Mononuclear cell (primary cell): ENCODE results near the gene KIAA1328. TPM values are rescaled to one million over a fixed set of nuclear protein-coding genes. Genes with fewer than 3 reads are reported as not detected.
"Not testable (repeated sequence)": the region's sequence is repeated elsewhere in the genome, so short reads cannot be mapped to it uniquely, and the experiment has no call there.

Experiments used
- H3K27me3 ChIP-seq: 2 replicates; pipeline ENCODE4 v1.6.0; 2011; ENCODE audit warnings: low read length, control low read depth; ENCODE audit not compliant: insufficient read depth
- H3K4me1 ChIP-seq: 2 replicates; pipeline ENCODE4 v1.5.1; 2011; ENCODE audit warnings: mild to moderate bottlenecking, low read length, control low read depth; ENCODE audit not compliant: insufficient read depth
- H3K4me3 ChIP-seq: 2 replicates; pipeline ENCODE4 v1.5.1; 2011; ENCODE audit warnings: mild to moderate bottlenecking, low read length, moderate library complexity
- H3K9me3 ChIP-seq: 2 replicates; pipeline ENCODE4 v1.5.1; 2011; ENCODE audit warnings: low read depth, mild to moderate bottlenecking, control low read depth, low read length
- total RNA-seq: library from RNA; depleted of rRNA; stranded (reverse); fragments of >200 nt; gene quantifications from one replicate; pipeline ENCODE4 v1.2.3, GENCODE V29; 2012

The KIAA1328 gene
- total RNA-seq, 1 donor, result 11.8 TPM

DNA sequence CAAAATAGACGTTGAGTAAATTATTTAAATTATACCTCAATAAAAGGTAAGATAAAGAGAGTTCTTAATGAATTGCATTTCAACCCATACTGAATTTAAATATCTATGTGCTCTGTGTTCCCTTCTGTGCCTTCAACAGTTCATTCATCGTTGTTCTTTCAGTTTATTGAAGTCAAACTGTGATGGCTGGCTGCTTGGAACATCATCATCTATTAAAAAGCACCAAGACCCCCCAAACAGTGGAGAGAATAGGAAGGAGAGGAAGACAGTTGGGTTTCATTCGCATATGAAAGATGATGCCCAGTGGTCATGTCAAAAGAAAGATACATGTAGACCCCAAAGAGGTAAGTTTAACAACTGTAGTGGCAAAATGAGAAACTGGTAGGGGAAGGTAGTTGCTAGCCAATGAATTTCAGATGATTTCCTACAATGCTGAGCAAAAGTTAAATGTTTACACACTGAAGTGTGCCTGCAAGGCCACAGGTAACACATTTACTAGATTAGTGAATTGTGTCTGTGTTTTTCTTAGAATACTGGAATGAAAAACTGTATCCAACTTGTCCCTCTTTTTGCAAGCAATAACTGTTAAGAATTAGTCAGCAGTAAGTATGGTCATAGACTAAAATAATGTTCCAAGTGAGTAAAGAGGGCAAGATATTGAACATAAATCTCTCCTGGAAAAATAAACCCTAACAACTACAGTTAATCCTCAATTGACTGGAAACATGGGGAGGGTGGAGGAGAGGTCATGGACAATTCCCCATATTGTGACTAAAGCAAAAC lies 331.3 kb downstream of the KIAA1328 start:
- Histone ChIP-seq H3K4me1 (no peaks in the 10 kb centered on the region), H3K27me3 (no peaks in the 10 kb centered on the region), H3K4me3 (no peak overlapping the region), H3K9me3 (no peaks in the 10 kb centered on the region)

DNA sequence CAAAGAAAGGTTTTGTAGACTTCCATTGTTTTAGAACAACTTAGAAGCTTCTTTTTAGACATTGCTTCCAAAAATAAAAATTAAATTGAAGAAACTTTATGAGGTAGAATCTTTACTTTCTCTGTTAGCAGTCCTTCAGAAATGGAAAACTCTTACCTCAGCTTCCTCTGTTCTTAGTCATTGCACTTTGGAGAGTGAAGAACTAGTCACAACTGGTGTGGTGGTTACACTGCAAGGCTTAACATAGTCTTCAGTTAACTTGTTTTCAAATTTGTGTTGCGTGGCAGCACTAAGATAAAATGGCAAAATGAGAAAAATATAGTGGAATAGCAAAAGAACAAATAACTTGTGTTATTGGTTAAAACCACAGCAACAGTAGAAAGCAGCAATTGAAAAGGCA lies 332.6 kb downstream of the KIAA1328 start:
- H3K9me3 ChIP-seq, result no peaks in the 10 kb centered on the region
- H3K4me3 ChIP-seq, result no peak overlapping the region
- no peaks in the 10 kb centered on the region for H3K27me3 ChIP-seq
- no peaks in the 10 kb centered on the region for H3K4me1 ChIP-seq

DNA sequence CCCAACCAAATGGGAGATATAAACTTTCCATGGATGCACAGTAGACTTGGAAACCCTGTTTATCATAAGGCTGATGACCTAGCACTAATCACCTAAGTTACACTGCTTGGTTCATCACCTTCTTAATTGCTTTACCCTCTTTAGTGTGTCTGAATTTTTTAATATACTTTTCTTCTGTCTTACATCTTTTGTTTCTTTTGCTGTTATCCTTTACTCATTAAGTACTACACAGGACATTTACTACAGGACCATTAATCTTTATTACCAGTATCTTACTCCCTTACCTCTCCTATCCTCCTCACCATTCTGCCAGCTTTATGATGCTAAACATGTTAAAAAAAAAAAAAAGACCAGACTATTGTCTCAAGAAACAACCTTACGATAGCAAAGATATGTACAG lies 333.6 kb downstream of the KIAA1328 start:
- Histone ChIP-seq H3K4me1 (no peaks in the 10 kb centered on the region), H3K27me3 (no peaks in the 10 kb centered on the region), H3K4me3 (no peak overlapping the region), H3K9me3 (no peaks in the 10 kb centered on the region)

DNA sequence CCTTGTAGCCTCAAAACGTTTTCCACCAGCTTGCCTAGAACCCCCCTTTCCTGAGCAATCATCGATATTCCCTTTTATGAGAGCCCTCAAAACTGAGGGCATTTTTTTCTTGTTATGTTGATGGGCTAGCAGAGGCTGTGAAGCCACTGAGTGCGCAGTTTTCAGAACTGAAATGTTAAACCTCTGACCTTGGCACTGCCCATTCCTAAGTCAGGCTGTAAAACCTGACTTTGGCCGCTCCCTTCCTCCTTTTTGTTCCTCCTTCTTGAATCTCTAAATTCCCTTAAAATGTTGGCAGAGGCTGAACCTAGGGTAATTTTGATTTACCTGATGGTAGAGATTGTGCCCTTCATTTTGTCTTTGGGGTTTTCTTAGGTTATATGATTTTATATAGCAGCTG lies 334.2 kb downstream of the KIAA1328 start:
- Histone ChIP-seq H3K27me3 (no peaks in the 10 kb centered on the region), H3K4me3 (no peak overlapping the region), H3K9me3 (no peaks in the 10 kb centered on the region), H3K4me1 (no peaks in the 10 kb centered on the region)

DNA sequence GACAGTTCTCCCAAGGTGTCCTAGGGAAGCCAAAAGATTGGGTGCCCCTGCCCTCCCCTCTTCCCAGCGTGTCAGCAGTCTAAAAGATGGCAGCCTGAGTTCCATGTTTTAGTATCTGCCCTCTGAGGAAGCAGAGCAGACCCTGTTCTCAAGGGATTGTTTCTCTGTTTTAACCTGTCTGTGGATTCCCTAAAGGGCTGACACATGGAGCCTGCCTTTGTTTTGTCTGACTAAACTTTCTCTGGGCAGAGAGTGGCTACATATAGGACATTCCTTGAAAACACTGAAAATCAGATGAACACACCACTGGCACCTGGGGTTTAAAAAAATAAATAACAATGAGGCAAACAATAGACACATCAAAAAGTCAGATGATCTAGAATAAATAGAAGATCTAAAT lies 337.6 kb downstream of the KIAA1328 start:
- H3K27me3 ChIP-seq, result no peaks in the 10 kb centered on the region
- H3K4me1 ChIP-seq, result no peaks in the 10 kb centered on the region
- H3K9me3 ChIP-seq, result no peaks in the 10 kb centered on the region
- H3K4me3 ChIP-seq, result no peak overlapping the region

DNA sequence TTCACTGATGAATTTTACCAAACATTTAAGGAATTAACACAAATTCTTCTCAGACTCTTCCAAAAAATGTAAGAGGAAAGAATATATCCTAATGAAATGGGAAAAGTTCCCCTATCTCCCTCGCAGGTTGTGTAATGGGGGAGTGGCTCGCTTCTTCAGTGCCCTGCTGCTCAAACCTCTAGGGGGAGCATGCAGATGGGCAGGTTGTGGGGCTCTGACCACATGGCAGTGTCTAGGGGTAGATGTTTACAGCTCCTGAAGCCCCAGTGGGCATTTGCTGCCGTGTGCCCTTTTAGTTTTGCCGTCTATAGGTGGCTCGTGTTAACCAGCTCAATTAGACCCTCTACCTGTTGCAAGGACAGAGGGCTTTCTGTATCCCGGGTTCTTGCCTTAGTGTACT lies 338.0 kb downstream of the KIAA1328 start:
- H3K4me3 ChIP-seq, H3K9me3 ChIP-seq, H3K27me3 ChIP-seq, H3K4me1 ChIP-seq: not testable (repeated sequence)

DNA sequence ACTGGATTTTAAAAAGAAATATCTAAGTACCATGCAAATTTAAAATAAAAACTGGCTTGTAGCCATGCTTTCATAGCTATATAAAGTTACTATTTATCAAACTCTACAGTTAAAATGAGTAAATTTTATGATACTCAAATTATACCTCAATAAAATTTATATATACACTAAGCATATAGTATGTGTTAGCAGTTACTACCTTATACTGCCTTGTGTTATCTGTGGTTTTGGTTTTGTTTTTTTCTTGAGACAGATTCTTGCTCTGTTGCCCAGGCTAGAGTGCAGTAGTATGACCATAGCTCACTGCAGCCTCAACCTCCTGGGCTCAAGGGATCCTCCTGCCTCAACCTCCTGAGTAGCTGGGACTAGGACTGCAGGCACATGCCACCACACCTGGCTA lies 342.1 kb downstream of the KIAA1328 start:
- H3K4me3 ChIP-seq, result no peak overlapping the region
- no peaks in the 10 kb centered on the region for H3K9me3 ChIP-seq
- H3K27me3 ChIP-seq, result no peaks in the 10 kb centered on the region
- H3K4me1 ChIP-seq, result no peaks in the 10 kb centered on the region

DNA sequence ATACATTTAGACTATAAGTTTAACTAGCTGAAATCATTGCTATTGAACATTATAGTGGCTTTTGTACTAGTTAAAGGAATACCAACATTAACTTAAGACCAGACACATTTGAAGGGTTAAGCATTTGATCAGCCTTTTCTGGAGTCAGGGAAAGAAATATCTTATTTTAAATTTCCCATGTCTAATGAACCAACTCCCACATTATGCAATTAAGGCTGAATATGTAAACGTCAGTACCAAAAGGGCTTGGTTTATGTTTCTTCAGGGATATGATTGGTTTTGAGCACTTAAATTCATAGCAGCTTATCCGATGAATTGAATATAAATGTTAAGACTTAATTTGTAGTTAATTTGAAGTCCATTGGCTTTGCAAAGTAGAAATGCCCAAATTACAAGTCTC lies 344.5 kb downstream of the KIAA1328 start:
- H3K27me3 ChIP-seq, result no peaks in the 10 kb centered on the region
- H3K4me3 ChIP-seq, result no peak overlapping the region
- H3K9me3 ChIP-seq, result no peaks in the 10 kb centered on the region
- no peaks in the 10 kb centered on the region for H3K4me1 ChIP-seq

DNA sequence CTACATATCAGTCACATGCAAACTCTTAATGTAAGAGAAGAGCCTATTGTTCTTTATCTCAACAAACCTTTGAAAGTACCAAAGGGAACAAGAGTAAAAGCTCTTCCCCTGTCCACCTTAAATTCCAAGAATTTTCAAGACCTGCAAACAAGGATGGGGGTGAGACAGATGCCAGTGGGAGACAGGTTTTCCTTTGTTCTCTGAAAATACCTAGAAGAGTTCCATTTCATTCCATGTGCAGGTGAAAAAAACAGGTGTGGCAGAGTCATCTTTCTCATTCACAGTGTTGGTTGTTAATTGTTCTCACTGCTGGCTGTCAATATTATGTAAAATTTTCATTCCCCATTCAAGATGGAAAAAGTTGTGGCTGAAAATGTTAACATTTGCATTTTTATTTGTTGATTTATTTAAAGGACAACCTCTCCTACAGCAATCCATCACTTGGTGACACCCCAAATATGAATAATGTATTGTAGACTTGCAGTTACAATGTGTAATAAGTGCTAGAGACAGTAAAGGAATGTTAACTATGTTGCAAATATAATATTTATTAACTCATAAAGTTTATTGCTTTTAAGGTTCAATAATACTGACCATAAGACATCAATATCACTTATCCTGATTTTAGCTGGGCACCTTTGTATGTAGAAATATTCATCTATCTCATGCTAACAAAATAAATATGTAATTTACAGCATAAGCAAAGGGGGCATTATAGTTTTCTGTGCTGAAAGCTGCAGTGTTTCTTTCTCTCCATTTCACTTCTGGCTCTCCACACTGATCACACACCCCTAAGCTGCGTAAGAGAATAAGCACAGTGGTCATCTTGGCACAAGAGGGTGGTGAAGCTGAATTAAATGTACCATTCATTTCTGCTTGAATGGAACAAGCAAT lies 347.0 kb downstream of the KIAA1328 start:
- H3K4me3 ChIP-seq, result no peak overlapping the region

DNA sequence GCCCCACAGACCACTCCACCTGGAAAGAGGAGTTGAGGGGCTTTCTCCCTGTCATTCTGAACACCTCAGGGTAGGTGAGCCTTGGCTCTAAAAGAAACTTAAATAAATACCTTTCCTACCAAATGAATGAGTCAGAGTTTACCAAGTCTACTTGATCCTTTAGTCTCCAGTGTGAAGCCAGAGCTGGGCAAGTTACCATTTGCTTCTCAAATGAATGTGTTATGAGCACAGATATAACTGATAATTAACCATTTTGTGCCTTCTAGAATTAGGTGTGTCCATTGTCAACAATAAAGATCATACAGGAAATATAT lies 347.7 kb downstream of the KIAA1328 start:
- no peak overlapping the region for H3K4me3 ChIP-seq
- no peaks in the 10 kb centered on the region for H3K9me3 ChIP-seq
- no peaks in the 10 kb centered on the region for H3K27me3 ChIP-seq

More for the DNA sequence above, 347.0 kb downstream of the KIAA1328 start:
- H3K9me3 ChIP-seq, result no peaks in the 10 kb centered on the region
- no peaks in the 10 kb centered on the region for H3K4me1 ChIP-seq
- no peaks in the 10 kb centered on the region for H3K27me3 ChIP-seq

DNA sequence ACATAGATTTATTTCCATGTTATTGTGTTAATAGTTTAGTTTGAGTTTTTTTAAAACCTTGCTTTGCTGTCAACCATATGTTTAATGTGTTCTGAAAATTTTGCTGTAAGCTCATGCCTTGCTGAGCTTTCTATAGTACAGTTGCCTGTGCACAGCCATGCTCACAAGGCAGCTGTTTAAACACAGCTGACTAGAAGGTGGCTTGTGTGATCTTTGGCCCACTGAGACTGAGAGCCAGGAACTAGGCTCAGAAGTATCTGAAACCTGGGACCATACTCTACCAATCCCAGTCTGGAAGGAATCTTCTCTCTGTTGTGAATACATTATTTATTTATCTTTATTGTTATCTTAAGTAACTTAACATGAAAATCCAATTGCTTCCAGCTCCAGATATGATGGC lies 350.5 kb downstream of the KIAA1328 start:
- Histone ChIP-seq H3K9me3 (no peaks in the 10 kb centered on the region), H3K27me3 (no peaks in the 10 kb centered on the region), H3K4me3 (no peak overlapping the region), H3K4me1 (no peaks in the 10 kb centered on the region)

More for the DNA sequence above, 347.7 kb downstream of the KIAA1328 start:
- H3K4me1 ChIP-seq, result no peaks in the 10 kb centered on the region

DNA sequence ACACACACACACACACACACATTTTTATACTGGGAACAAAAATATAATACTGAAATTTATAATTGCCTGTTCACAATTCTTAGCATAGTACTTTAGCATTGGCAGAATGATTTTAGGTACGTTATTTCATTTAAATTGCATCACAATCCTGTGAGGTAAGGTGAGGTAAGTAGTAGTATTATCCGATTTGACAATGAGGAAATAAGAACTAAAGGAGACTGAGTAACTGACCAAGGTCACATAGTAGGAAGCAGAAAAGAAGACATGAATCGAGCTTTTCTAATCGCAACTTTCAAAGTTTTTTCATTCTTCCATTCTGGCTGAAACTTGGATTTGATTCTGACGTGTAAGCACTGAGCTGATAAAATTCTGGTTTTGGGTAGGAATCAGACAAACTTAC lies 351.2 kb downstream of the KIAA1328 start:
- Histone ChIP-seq H3K9me3 (no peaks in the 10 kb centered on the region), H3K4me3 (no peak overlapping the region), H3K27me3 (no peaks in the 10 kb centered on the region), H3K4me1 (no peaks in the 10 kb centered on the region)

DNA sequence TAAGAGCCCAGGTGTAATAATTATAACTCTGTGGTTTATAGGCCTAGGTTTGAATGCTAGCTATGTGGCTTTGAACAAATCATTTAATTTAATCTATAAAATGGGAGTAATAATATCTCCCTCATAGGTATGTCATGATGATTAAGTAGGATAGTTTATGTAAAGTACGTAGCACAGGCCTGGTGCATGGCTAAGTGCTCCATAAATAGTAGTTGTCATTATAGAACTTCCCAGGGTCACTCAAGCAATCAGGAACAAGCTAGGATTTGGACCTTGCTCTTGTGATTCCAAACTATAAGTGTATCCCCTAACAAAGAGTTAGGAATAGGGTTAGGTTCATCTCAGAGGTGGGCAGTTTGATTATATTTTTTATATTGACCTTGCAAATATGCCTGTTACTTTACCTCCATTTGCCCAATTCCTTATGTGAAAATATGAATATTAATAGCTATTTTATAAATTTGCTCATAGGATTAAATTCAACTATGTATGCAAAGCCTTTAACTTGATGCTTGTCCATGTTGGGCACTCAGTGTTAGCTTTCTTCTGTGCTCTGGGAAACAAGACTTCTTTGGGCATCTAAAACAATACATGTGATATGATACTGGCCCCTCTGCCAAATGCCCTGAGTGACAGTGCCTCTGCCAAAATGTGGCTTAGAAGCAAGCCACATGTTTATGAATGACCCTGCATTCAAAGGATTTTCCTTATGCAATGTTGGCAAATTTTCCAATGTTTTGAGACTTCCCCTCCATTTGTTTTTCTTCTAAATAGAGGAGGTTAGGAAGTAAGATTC lies 353.6 kb downstream of the KIAA1328 start:
- H3K9me3 ChIP-seq, result no peaks in the 10 kb centered on the region
- H3K27me3 ChIP-seq, result no peaks in the 10 kb centered on the region
- H3K4me1 ChIP-seq, result no peaks in the 10 kb centered on the region
- no peak overlapping the region for H3K4me3 ChIP-seq

DNA sequence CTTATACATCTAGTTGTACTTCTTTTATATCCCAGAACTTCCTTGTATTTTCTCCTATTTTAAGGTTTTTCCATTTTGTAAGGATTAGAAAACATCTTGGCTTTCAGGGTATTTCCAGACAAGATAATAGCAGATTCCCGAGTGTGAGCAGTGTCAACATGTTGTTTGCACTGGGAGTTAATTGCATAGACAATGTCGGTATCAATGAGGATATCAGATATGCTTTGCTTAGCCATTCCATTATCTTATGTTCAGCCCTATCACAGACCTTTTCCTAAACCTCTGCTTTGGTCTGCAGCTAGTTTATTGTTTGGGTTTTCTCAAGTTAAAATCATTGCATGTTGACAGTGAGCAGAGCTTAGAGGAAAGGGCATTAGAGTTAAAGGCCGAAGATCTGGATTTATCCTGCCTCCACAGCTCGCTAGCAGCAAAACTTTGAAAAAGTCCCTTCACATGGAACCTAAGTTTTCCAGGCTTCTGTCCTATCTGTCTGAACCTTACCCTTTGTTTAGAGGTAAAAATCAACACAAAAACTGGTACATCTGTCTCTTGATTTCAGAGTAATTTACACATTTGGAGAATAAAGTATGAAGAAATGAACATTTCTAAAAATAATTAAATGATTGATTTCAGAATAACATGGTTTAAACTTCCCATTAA lies 355.4 kb downstream of the KIAA1328 start:
- Histone ChIP-seq H3K27me3 (no peaks in the 10 kb centered on the region), H3K4me3 (no peak overlapping the region), H3K9me3 (no peaks in the 10 kb centered on the region), H3K4me1 (no peaks in the 10 kb centered on the region)
